Mammary epithelial cell (primary cell): ENCODE data around the gene SPDYE1.
"Not testable (repeated sequence)": the region's sequence is repeated elsewhere in the genome, so short reads cannot be mapped to it uniquely, and the experiment has no call there.

Experiments
- EZH2 ChIP-seq: IDR thresholded peaks from 2 replicates; pipeline ENCODE4 v1.6.1; 2012; ENCODE audit warnings: low read length, inconsistent platforms, borderline replicate concordance
- TF ChIP-seq, protein P1 (sequence below), 2 donors: IDR thresholded peaks in 1 of 2; conservative IDR thresholded peaks in 1 of 2; 2 replicates each; pipeline ENCODE4 v1.5.1; 2011 to 2012; ENCODE audit warnings: inconsistent platforms in 2 of 2, low read length in 2 of 2, mild to moderate bottlenecking in 2 of 2, control low read depth in 1 of 2, low read depth in 1 of 2; ENCODE audit not compliant: insufficient read depth in 1 of 2; ENCODE audit errors: extremely low read depth in 1 of 2

DNA sequence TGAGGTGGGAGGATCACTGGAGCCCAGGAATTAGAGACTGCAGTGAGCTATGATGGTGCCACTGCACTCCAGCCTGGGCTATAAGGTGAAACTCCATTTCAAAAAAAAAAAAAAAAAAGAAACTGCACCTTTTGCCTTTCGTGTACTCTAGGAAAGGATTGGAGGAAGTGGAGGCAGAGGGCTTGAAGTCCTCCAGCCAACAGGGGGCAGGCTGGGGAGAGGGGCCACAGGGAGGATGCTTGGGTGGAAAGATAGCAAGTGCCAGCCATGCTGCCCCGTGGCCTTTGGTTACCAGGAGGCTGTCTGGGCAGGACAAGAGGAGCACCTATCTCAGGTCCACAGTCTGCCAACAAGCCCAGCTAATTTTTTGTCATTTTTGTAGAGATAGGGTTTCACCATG, 14.0 kb upstream of the SPDYE1 start:
- TF ChIP-seq, protein P1, sequence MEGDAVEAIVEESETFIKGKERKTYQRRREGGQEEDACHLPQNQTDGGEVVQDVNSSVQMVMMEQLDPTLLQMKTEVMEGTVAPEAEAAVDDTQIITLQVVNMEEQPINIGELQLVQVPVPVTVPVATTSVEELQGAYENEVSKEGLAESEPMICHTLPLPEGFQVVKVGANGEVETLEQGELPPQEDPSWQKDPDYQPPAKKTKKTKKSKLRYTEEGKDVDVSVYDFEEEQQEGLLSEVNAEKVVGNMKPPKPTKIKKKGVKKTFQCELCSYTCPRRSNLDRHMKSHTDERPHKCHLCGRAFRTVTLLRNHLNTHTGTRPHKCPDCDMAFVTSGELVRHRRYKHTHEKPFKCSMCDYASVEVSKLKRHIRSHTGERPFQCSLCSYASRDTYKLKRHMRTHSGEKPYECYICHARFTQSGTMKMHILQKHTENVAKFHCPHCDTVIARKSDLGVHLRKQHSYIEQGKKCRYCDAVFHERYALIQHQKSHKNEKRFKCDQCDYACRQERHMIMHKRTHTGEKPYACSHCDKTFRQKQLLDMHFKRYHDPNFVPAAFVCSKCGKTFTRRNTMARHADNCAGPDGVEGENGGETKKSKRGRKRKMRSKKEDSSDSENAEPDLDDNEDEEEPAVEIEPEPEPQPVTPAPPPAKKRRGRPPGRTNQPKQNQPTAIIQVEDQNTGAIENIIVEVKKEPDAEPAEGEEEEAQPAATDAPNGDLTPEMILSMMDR (conservative IDR thresholded peaks at IDR 0.05 in 1 of 2, IDR thresholded peaks at IDR 0.05 in 1 of 2; ENCODE audit: extremely low read depth in 1 of 2, insufficient read depth in 1 of 2, low read depth in 1 of 2, low read length in 2 of 2) = not testable (repeated sequence)
- not testable (repeated sequence) for TF ChIP-seq EZH2
